SU-DHL-6 (cell line): ENCODE measurements around the gene PACS1.
A peak's percentile ranks its signal among the peaks of the same experiment; 100 is the strongest.

ENCODE experiments used
- H2AFZ ChIP-seq: fragments of 200-600 bp; sonication (generic); 2 replicates; pipeline ENCODE4 v1.6.1; 2014; ENCODE audit warnings: low read depth, mild to moderate bottlenecking, moderate library complexity, mixed read lengths, antibody characterized with exemption, low read length; ENCODE audit not compliant: severe bottlenecking
- H3F3A ChIP-seq: fragments of 200-600 bp; shearing (Covaris generic); 2 replicates; pipeline ENCODE4 v1.6.0; 2016; ENCODE audit warnings: antibody characterized with exemption, mild to moderate bottlenecking; ENCODE audit not compliant: insufficient read depth
- H3K27ac ChIP-seq: fragments of 200-600 bp; sonication (generic); 2 replicates; pipeline ENCODE4 v1.5.1; 2016; ENCODE audit warnings: low read depth, mild to moderate bottlenecking, low read length, moderate library complexity, mixed read lengths
- H3K27me3 ChIP-seq: fragments of 200-600 bp; sonication (generic), shearing (Covaris generic); 2 replicates; pipeline ENCODE4 v1.6.0; 2014; ENCODE audit warnings: mild to moderate bottlenecking, low read length
- H3K36me3 ChIP-seq: fragments of 200-600 bp; sonication (generic); 2 replicates; pipeline ENCODE4 v1.6.1; 2014; ENCODE audit warnings: mild to moderate bottlenecking, low read length, mixed read lengths
- H3K4me2 ChIP-seq: fragments of 300-600, 200-600 bp; shearing (Covaris generic), sonication (generic); 2 replicates; pipeline ENCODE4 v1.6.0; 2014; ENCODE audit warnings: low read length, low read depth, mild to moderate bottlenecking; ENCODE audit not compliant: poor library complexity, severe bottlenecking
- H3K4me3 ChIP-seq: fragments of 200-600 bp; sonication (generic); 2 replicates; pipeline ENCODE4 v1.5.1; 2014; ENCODE audit warnings: antibody characterized with exemption, low read length, mild to moderate bottlenecking, mixed read lengths; ENCODE audit not compliant: insufficient read depth, poor library complexity, severe bottlenecking
- H3K79me2 ChIP-seq: fragments of 200-600 bp; sonication (generic); 2 replicates; pipeline ENCODE4 v1.6.1; 2014; ENCODE audit warnings: mild to moderate bottlenecking, low read length, moderate library complexity; ENCODE audit not compliant: insufficient read depth
- H3K9ac ChIP-seq: fragments of 200-600 bp; sonication (generic); 2 replicates; pipeline ENCODE4 v1.7.0; 2014; ENCODE audit warnings: mild to moderate bottlenecking, low read length
- H3K9me2 ChIP-seq: fragments of 200-600 bp; sonication (generic); replicated peaks from 2 replicates; pipeline ENCODE4 v1.6.1; 2014; ENCODE audit warnings: low read length; ENCODE audit not compliant: insufficient read depth
- H3K9me3 ChIP-seq: fragments of 200-600 bp; sonication (generic); 2 replicates; pipeline ENCODE4 v1.6.1; 2014; ENCODE audit warnings: low read length, mixed read lengths; ENCODE audit not compliant: insufficient read depth
- H4K20me1 ChIP-seq: fragments of 200-600 bp; sonication (generic); 2 replicates; pipeline ENCODE4 v1.6.1; 2014; ENCODE audit warnings: low read depth, mild to moderate bottlenecking, antibody characterized with exemption, low read length, moderate library complexity, mixed read lengths
- EZH2phosphoT487 ChIP-seq: fragments of 200-600 bp; sonication (generic), shearing (Covaris generic); conservative IDR thresholded peaks from 2 replicates; pipeline ENCODE4 v1.6.1; 2018; ENCODE audit warnings: mild to moderate bottlenecking, antibody characterized with exemption, low read length, moderate library complexity, mixed read lengths
- TF ChIP-seq, protein P1 (sequence below): fragments of 200-600 bp; sonication (generic); IDR thresholded peaks from one replicate; pipeline ENCODE4 v1.5.1; 2017; ENCODE audit warnings: antibody characterized with exemption, mild to moderate bottlenecking, low read length, moderate library complexity; ENCODE audit not compliant: insufficient read depth, poor library complexity, severe bottlenecking

Gene PACS1

DNA sequence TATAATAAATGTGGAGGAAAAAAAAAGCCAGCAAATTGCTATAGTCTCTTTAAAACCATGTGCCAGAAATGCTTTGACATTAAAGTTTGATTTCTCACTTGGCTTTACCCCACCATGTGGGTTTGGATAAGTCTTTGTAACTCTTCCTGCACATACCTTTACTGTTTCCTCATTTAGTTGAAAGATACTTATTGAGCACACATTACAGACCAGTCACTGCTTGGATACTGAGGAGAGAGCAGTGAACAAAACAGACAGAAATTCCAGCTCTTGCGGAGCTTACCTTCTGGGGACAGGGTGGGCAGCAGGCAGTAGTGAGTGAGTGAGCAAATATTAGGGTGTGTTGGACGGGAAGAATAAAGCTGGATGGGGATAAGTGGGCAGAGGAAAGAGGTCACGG is 13.7 kb downstream of the PACS1 start:
- no peak overlapping the region for H3K4me3 ChIP-seq
- no peak overlapping the region for H3K9ac ChIP-seq
- no peaks in the 10 kb centered on the region for H4K20me1 ChIP-seq
- TF ChIP-seq, protein P1, sequence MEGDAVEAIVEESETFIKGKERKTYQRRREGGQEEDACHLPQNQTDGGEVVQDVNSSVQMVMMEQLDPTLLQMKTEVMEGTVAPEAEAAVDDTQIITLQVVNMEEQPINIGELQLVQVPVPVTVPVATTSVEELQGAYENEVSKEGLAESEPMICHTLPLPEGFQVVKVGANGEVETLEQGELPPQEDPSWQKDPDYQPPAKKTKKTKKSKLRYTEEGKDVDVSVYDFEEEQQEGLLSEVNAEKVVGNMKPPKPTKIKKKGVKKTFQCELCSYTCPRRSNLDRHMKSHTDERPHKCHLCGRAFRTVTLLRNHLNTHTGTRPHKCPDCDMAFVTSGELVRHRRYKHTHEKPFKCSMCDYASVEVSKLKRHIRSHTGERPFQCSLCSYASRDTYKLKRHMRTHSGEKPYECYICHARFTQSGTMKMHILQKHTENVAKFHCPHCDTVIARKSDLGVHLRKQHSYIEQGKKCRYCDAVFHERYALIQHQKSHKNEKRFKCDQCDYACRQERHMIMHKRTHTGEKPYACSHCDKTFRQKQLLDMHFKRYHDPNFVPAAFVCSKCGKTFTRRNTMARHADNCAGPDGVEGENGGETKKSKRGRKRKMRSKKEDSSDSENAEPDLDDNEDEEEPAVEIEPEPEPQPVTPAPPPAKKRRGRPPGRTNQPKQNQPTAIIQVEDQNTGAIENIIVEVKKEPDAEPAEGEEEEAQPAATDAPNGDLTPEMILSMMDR: no peak
- no peak for TF ChIP-seq EZH2phosphoT487
- H3K27me3 ChIP-seq: no peaks in the 10 kb centered on the region
- H2AFZ ChIP-seq: no peak overlapping the region
- H3K36me3 ChIP-seq: no peaks in the 10 kb centered on the region
- no peak overlapping the region for H3K4me2 ChIP-seq
- H3K9me2 ChIP-seq: no peaks in the 10 kb centered on the region
- no peaks in the 10 kb centered on the region; the same call in 1 of the 2 replicates for H3K79me2 ChIP-seq
- H3K27ac ChIP-seq: no peak overlapping the region
- H3F3A ChIP-seq: peaks cover 10% of the 10 kb centered on the region; the same call in 1 of the 2 replicates
- no peaks in the 10 kb centered on the region for H3K9me3 ChIP-seq

- Histone ChIP-seq H3K9me3 (no peaks in the 10 kb centered on the region), H3K79me2 (no peaks in the 10 kb centered on the region; the same call in 1 of the 2 replicates), H3F3A (peaks cover 10% of the 10 kb centered on the region; the same call in 1 of the 2 replicates), H3K9ac (no peak overlapping the region), H3K4me3 (no peak overlapping the region), H3K27ac (peak overlapping the region; percentile 16; the same call in 1 of the 2 replicates), H3K27me3 (no peaks in the 10 kb centered on the region), H3K4me2 (peak overlapping the region; percentile 45), H3K36me3 (no peaks in the 10 kb centered on the region), H4K20me1 (no peaks in the 10 kb centered on the region), H2AFZ (no peak overlapping the region), H3K9me2 (no peaks in the 10 kb centered on the region)
- no peak for TF ChIP-seq EZH2phosphoT487
- TF ChIP-seq, protein P1: no peak
Observed at GRCh38 chr11:66084821-66085475, 14.9 kb downstream of the PACS1 start.

DNA sequence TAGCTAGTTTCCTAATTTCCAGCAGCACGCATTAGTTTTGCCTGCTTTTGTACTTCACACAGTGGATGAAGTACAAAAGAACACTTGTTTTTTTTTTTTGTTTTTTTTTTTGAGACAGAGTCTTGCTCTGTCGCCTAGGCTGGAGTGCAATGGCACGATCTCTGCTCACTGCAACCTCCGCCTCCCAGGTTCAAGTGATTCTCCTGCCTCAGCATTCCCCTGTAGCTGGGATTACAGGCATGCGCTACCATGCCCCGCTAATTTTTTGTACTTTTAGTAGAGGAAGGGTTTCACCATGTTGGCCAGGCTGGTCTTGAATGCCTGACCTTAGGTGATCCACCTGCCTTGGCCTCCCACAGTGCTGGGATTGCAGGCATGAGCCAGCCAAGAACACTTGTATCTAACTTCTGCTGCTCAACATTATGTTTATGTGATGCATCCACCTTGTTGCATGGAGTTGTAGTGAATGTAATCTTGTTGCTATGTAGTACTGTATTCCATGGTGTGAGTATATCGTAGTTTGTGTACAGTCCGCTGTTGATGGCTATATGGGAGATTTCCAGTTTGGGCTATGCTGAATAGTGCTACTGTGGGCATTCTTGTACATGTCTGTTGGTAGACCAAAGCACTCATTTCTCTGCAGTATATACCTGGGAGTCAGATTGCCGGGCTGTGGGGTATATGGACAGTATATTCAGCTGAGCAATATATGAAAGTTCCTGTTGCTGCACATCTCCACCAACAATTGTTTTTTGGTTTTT is 17.3 kb downstream of the PACS1 start:
- H3K4me3 ChIP-seq: no peak overlapping the region

More for the DNA sequence above, 17.3 kb downstream of the PACS1 start:
- Histone ChIP-seq H3K9me2 (no peaks in the 10 kb centered on the region), H3K9ac (no peak overlapping the region), H2AFZ (no peak overlapping the region), H3K9me3 (no peaks in the 10 kb centered on the region), H4K20me1 (no peaks in the 10 kb centered on the region), H3F3A (no peaks in the 10 kb centered on the region; the same call in 1 of the 2 replicates), H3K79me2 (no peaks in the 10 kb centered on the region; the same call in 1 of the 2 replicates), H3K36me3 (no peaks in the 10 kb centered on the region), H3K27ac (no peak overlapping the region), H3K4me2 (peak overlapping the region; percentile 45), H3K27me3 (no peaks in the 10 kb centered on the region)
- TF ChIP-seq, protein P1: no peak
- no peak for TF ChIP-seq EZH2phosphoT487
